ENCODE results near the gene NCMAP. TPM values are rescaled to one million over a fixed set of nuclear protein-coding genes. Genes with fewer than 3 reads are reported as not detected.

Gene NCMAP
- total and polyA plus RNA-seq, 2 donors = 0.09 to 0.11 TPM

DNA sequence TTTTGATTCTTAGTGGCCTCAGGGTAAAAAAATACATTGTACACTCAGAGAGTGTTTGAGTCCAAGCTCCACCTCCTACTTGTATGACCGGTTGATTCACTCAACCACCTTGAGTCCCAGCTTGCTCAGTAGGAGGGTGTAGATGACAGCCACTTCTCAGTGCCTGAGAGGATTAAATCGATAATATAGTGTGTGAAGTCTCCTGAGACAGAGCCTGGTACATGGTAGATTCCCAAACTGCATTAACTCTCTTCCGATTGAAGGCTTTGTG lies 38.4 kb downstream of the NCMAP start:
- 93% methylated on average over 3 of the region's 3 CpGs for WGBS
- Histone ChIP-seq H3K4me1 (ENCODE audit: control insufficient read depth in 2 of 2, insufficient read depth in 2 of 2, low read length in 2 of 2) (no peaks in the 10 kb centered on the region), H3K27me3 (ENCODE audit: control insufficient read depth in 2 of 2, insufficient read depth in 1 of 2, low read length in 1 of 2) (peaks cover 0 to 4% of the 10 kb centered on the region in 2 donors), H3K4me3 (ENCODE audit: low read length in 2 of 2) (no peak overlapping the region), H3K9me3 (ENCODE audit: control insufficient read depth in 2 of 2, insufficient read depth in 1 of 2, low read length in 1 of 2) (peaks cover 0 to 5% of the 10 kb centered on the region in 2 donors), H3K36me3 (ENCODE audit: control insufficient read depth in 2 of 2, insufficient read depth in 2 of 2, low read length in 1 of 2) (no peaks in the 10 kb centered on the region), H3K27ac (ENCODE audit: low read depth in 1 of 2, low read length in 1 of 2) (no peak overlapping the region)
- no peak for DNase-seq (ENCODE audit: low read depth in 6 of 9, low spot score in 9 of 9)

DNA sequence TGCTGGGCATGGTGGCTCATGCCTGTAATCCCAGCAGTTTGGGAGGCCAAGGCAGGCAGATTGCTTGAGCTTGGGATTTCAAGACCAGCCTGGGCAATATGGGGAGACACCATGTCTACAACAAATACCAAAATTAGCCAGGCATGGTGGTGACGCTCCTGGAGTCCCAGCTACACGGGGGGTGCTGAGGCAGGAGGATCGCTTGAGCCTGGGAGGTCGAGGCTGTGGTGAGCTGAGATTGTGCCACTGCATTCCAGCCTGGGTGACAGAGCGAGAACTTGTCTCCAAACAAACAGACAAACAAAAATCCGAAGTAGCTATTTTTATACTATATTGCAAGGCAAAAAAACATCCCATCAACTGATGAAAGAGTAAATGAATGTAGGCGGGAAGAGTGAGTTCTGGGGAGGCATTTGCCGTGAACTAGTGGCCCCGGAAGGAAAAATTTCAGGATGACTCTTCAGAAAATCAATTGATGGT lies 40.6 kb downstream of the NCMAP start:
- no peak overlapping the region for H3K27ac ChIP-seq (ENCODE audit: low read depth in 1 of 2, low read length in 1 of 2)
- peaks cover 0 to 4% of the 10 kb centered on the region in 2 donors for H3K27me3 ChIP-seq (ENCODE audit: control insufficient read depth in 2 of 2, insufficient read depth in 1 of 2, low read length in 1 of 2)
- no peak for DNase-seq (ENCODE audit: low read depth in 6 of 9, low spot score in 9 of 9)
- peaks cover 0 to 5% of the 10 kb centered on the region in 2 donors for H3K9me3 ChIP-seq (ENCODE audit: control insufficient read depth in 2 of 2, insufficient read depth in 1 of 2, low read length in 1 of 2)
- H3K4me1 ChIP-seq (ENCODE audit: control insufficient read depth in 2 of 2, insufficient read depth in 2 of 2, low read length in 2 of 2) = no peaks in the 10 kb centered on the region
- H3K4me3 ChIP-seq (ENCODE audit: low read length in 2 of 2) = no peak overlapping the region
- 96% methylated on average over 9 of the region's 9 CpGs for WGBS
- H3K36me3 ChIP-seq (ENCODE audit: control insufficient read depth in 2 of 2, insufficient read depth in 2 of 2, low read length in 1 of 2) = no peaks in the 10 kb centered on the region

- DNase-seq (ENCODE audit: low read depth in 6 of 9, low spot score in 9 of 9) = no peak
These were observed 43.4 kb downstream of the NCMAP start for GRCh38 chr1:24599265-24599664.

GRCh38 chr1:24600551-24600950 lies 44.7 kb downstream of the NCMAP start:
- no peak for DNase-seq (ENCODE audit: low read depth in 6 of 9, low spot score in 9 of 9)
- WGBS = 88% methylated on average over 5 of the region's 5 CpGs
- Histone ChIP-seq H3K4me3 (ENCODE audit: low read length in 2 of 2) (no peak overlapping the region), H3K27me3 (ENCODE audit: control insufficient read depth in 2 of 2, insufficient read depth in 1 of 2, low read length in 1 of 2) (peaks cover 0 to 2% of the 10 kb centered on the region in 2 donors), H3K4me1 (ENCODE audit: control insufficient read depth in 2 of 2, insufficient read depth in 2 of 2, low read length in 2 of 2) (no peaks in the 10 kb centered on the region), H3K36me3 (ENCODE audit: control insufficient read depth in 2 of 2, insufficient read depth in 2 of 2, low read length in 1 of 2) (no peaks in the 10 kb centered on the region), H3K9me3 (ENCODE audit: control insufficient read depth in 2 of 2, insufficient read depth in 1 of 2, low read length in 1 of 2) (no peaks in the 10 kb centered on the region), H3K27ac (ENCODE audit: low read depth in 1 of 2, low read length in 1 of 2) (no peak overlapping the region)

More at GRCh38 chr1:24599265-24599664, 43.4 kb downstream of the NCMAP start:
- Histone ChIP-seq H3K4me3 (ENCODE audit: low read length in 2 of 2) (no peak overlapping the region), H3K27me3 (ENCODE audit: control insufficient read depth in 2 of 2, insufficient read depth in 1 of 2, low read length in 1 of 2) (peaks cover 0 to 2% of the 10 kb centered on the region in 2 donors), H3K9me3 (ENCODE audit: control insufficient read depth in 2 of 2, insufficient read depth in 1 of 2, low read length in 1 of 2) (no peaks in the 10 kb centered on the region), H3K27ac (ENCODE audit: low read depth in 1 of 2, low read length in 1 of 2) (no peak overlapping the region), H3K4me1 (ENCODE audit: control insufficient read depth in 2 of 2, insufficient read depth in 2 of 2, low read length in 2 of 2) (no peaks in the 10 kb centered on the region), H3K36me3 (ENCODE audit: control insufficient read depth in 2 of 2, insufficient read depth in 2 of 2, low read length in 1 of 2) (no peaks in the 10 kb centered on the region)
- 98% methylated on average over 3 of the region's 3 CpGs for whole genome bisulfite sequencing

- Histone ChIP-seq H3K4me1 (ENCODE audit: control insufficient read depth in 2 of 2, insufficient read depth in 2 of 2, low read length in 2 of 2) (no peaks in the 10 kb centered on the region), H3K27me3 (ENCODE audit: control insufficient read depth in 2 of 2, insufficient read depth in 1 of 2, low read length in 1 of 2) (peaks cover 0 to 4% of the 10 kb centered on the region in 2 donors), H3K27ac (ENCODE audit: low read depth in 1 of 2, low read length in 1 of 2) (no peak overlapping the region), H3K36me3 (ENCODE audit: control insufficient read depth in 2 of 2, insufficient read depth in 2 of 2, low read length in 1 of 2) (no peaks in the 10 kb centered on the region), H3K4me3 (ENCODE audit: low read length in 2 of 2) (no peak overlapping the region), H3K9me3 (ENCODE audit: control insufficient read depth in 2 of 2, insufficient read depth in 1 of 2, low read length in 1 of 2) (no peaks in the 10 kb centered on the region)
- 95% methylated on average over 19 of the region's 19 CpGs for WGBS
- no peak for DNase-seq (ENCODE audit: low read depth in 6 of 9, low spot score in 9 of 9)
These were observed 49.8 kb downstream of the NCMAP start for GRCh38 chr1:24605534-24606295.

DNA sequence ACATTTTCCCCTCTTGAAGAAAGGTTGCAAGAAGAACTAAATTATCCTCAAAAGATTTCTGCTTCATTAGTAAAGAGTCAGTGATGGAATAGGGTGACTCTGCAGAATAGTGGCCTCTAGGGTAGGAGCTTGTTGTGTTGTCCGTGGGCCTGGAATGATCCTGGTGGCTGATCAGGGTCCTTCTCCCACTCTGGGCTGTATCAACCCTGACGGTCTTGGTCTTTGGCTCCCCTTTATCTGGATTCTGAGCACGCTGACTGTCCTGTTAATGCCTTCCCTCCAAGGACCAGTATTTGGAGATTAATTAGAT lies 50.4 kb downstream of the NCMAP start:
- no peak for DNase-seq (ENCODE audit: low read depth in 6 of 9, low spot score in 9 of 9)
- 95% methylated on average over 3 of the region's 3 CpGs for WGBS
- H3K27me3 ChIP-seq (ENCODE audit: control insufficient read depth in 2 of 2, insufficient read depth in 1 of 2, low read length in 1 of 2) = peaks cover 0 to 4% of the 10 kb centered on the region in 2 donors

DNA sequence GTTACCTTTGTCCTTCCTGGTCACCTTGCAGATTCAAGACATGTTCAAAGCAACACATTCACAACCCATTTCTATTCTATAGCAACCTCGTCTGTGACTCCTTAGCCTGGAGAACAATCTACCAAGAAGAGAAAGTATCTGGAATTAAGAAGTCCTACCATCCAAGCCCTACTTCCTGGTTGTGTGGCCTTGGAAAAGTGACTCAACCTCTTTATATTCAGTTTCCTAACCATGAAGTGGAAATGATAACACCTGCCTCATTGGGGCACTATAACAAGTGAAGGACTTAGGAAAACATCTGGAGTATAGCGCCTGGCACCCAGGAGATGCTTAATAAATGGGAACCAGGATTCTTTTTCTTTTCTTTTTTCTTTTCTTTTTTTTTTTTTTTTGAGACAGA lies 50.7 kb downstream of the NCMAP start:
- Histone ChIP-seq H3K27me3 (ENCODE audit: control insufficient read depth in 2 of 2, insufficient read depth in 1 of 2, low read length in 1 of 2) (peaks cover 0 to 4% of the 10 kb centered on the region in 2 donors), H3K9me3 (ENCODE audit: control insufficient read depth in 2 of 2, insufficient read depth in 1 of 2, low read length in 1 of 2) (no peaks in the 10 kb centered on the region), H3K36me3 (ENCODE audit: control insufficient read depth in 2 of 2, insufficient read depth in 2 of 2, low read length in 1 of 2) (no peaks in the 10 kb centered on the region), H3K27ac (ENCODE audit: low read depth in 1 of 2, low read length in 1 of 2) (no peak overlapping the region), H3K4me1 (ENCODE audit: control insufficient read depth in 2 of 2, insufficient read depth in 2 of 2, low read length in 2 of 2) (no peaks in the 10 kb centered on the region), H3K4me3 (ENCODE audit: low read length in 2 of 2) (no peak overlapping the region)
- no peak for DNase-seq (ENCODE audit: low read depth in 6 of 9, low spot score in 9 of 9)
- WGBS = over 99% methylated on average over 2 of the region's 2 CpGs

More for the DNA sequence above, 50.4 kb downstream of the NCMAP start:
- Histone ChIP-seq H3K4me1 (ENCODE audit: control insufficient read depth in 2 of 2, insufficient read depth in 2 of 2, low read length in 2 of 2) (no peaks in the 10 kb centered on the region), H3K9me3 (ENCODE audit: control insufficient read depth in 2 of 2, insufficient read depth in 1 of 2, low read length in 1 of 2) (no peaks in the 10 kb centered on the region), H3K4me3 (ENCODE audit: low read length in 2 of 2) (no peak overlapping the region), H3K36me3 (ENCODE audit: control insufficient read depth in 2 of 2, insufficient read depth in 2 of 2, low read length in 1 of 2) (no peaks in the 10 kb centered on the region), H3K27ac (ENCODE audit: low read depth in 1 of 2, low read length in 1 of 2) (no peak overlapping the region)

DNA sequence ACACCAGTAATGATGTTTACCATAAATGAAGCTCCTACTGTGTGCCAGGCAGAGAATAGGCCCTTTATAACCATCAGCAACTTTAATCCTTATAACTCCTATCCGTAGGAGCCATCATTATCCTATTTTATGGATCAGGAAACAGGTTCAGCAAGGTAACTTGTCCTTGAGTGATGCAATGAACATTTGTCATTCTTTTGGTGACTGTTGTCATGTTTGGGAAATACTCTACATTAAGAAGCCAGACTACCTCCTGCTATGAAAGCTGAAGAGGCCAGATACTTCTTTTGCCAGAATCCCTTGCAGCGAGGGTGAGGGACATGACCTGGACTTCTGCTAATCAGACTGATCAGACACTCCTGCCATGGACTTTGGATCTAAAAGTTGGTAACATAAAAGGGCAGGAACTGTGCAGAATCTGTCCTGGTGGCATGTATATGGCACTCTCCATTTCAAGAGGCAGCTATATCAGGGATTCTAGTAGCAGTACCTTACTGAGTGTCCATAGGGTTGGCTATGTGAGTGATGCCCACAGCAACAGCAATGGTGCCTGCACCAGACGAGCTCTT lies 54.1 kb downstream of the NCMAP start:
- Histone ChIP-seq H3K4me3 (ENCODE audit: low read length in 2 of 2) (no peak overlapping the region), H3K36me3 (ENCODE audit: control insufficient read depth in 2 of 2, insufficient read depth in 2 of 2, low read length in 1 of 2) (no peaks in the 10 kb centered on the region), H3K27me3 (ENCODE audit: control insufficient read depth in 2 of 2, insufficient read depth in 1 of 2, low read length in 1 of 2) (peaks cover 0 to 4% of the 10 kb centered on the region in 2 donors), H3K9me3 (ENCODE audit: control insufficient read depth in 2 of 2, insufficient read depth in 1 of 2, low read length in 1 of 2) (no peaks in the 10 kb centered on the region), H3K4me1 (ENCODE audit: control insufficient read depth in 2 of 2, insufficient read depth in 2 of 2, low read length in 2 of 2) (no peaks in the 10 kb centered on the region), H3K27ac (ENCODE audit: low read depth in 1 of 2, low read length in 1 of 2) (no peak overlapping the region)
- WGBS = 95% methylated on average over 3 of the region's 3 CpGs
- no peak for DNase-seq (ENCODE audit: low read depth in 6 of 9, low spot score in 9 of 9)

GRCh38 chr1:24619376-24619775 lies 63.5 kb downstream of the NCMAP start:
- no peaks in the 10 kb centered on the region for H3K36me3 ChIP-seq (ENCODE audit: control insufficient read depth in 2 of 2, insufficient read depth in 2 of 2, low read length in 1 of 2)
- H3K9me3 ChIP-seq (ENCODE audit: control insufficient read depth in 2 of 2, insufficient read depth in 1 of 2, low read length in 1 of 2) = no peaks in the 10 kb centered on the region
- DNase-seq (ENCODE audit: low read depth in 6 of 9, low spot score in 9 of 9) = no peak
- H3K4me1 ChIP-seq (ENCODE audit: control insufficient read depth in 2 of 2, insufficient read depth in 2 of 2, low read length in 2 of 2) = no peaks in the 10 kb centered on the region
- WGBS = 93% methylated on average over 5 of the region's 5 CpGs
- H3K4me3 ChIP-seq (ENCODE audit: low read length in 2 of 2) = no peak overlapping the region
- no peak overlapping the region for H3K27ac ChIP-seq (ENCODE audit: low read depth in 1 of 2, low read length in 1 of 2)
- H3K27me3 ChIP-seq (ENCODE audit: control insufficient read depth in 2 of 2, insufficient read depth in 1 of 2, low read length in 1 of 2) = peaks cover 0 to 2% of the 10 kb centered on the region in 2 donors
